Smooth muscle cell (in vitro differentiated cells): ENCODE results near the gene AHCTF1. TPM values are rescaled to one million over a fixed set of nuclear protein-coding genes. Genes with fewer than 3 reads are reported as not detected.
"Not testable (repeated sequence)": the region's sequence is repeated elsewhere in the genome, so short reads cannot be mapped to it uniquely, and the experiment has no call there.

Experiments used
- DNase-seq: peaks from one replicate; lab custom pipeline; 2025; ENCODE audit not compliant: unreplicated experiment; lab: John Stamatoyannopoulos, UW
- H2AFZ ChIP-seq: fragments of 200-600 bp; sonication (generic); 2 replicates; pipeline ENCODE4 v1.6.0; 2016; ENCODE audit warnings: antibody characterized with exemption, low read depth, mild to moderate bottlenecking
- H3F3A ChIP-seq: fragments of 200-600 bp; sonication (generic); 2 replicates; pipeline ENCODE4 v1.6.0; 2017; ENCODE audit warnings: antibody characterized with exemption, low read depth
- H3K27ac ChIP-seq: fragments of 200-600 bp; sonication (generic); 2 replicates; pipeline ENCODE4 v1.5.1; 2016; ENCODE audit warnings: low read depth, mild to moderate bottlenecking
- H3K27me3 ChIP-seq: fragments of 200-600 bp; sonication (generic); 2 replicates; pipeline ENCODE4 v1.6.1; 2016; ENCODE audit warnings: low read depth, mild to moderate bottlenecking
- H3K36me3 ChIP-seq: fragments of 200-600 bp; sonication (generic); 2 replicates; pipeline ENCODE4 v1.5.1; 2016; ENCODE audit warnings: low read depth
- H3K4me1 ChIP-seq: fragments of 200-600 bp; sonication (generic); 2 replicates; pipeline ENCODE4 v1.5.1; 2016; ENCODE audit warnings: low read depth
- H3K4me2 ChIP-seq: fragments of 200-600 bp; sonication (generic); 2 replicates; pipeline ENCODE4 v1.6.0; 2016; ENCODE audit warnings: mild to moderate bottlenecking
- H3K4me3 ChIP-seq: fragments of 200-600 bp; sonication (generic); 2 replicates; pipeline ENCODE4 v1.5.1; 2016; ENCODE audit warnings: mild to moderate bottlenecking
- H3K79me2 ChIP-seq: fragments of 200-600 bp; sonication (generic); 2 replicates; pipeline ENCODE4 v1.6.0; 2016; ENCODE audit warnings: low read depth, mild to moderate bottlenecking
- H3K9ac ChIP-seq: fragments of 200-600 bp; sonication (generic); 2 replicates; pipeline ENCODE4 v1.6.0; 2016; ENCODE audit warnings: low read depth
- H3K9me3 ChIP-seq: fragments of 200-600 bp; sonication (generic); replicated peaks from 2 replicates; pipeline ENCODE4 v1.5.1; 2016; ENCODE audit warnings: low read depth
- H4K20me1 ChIP-seq: fragments of 200-600 bp; sonication (generic); 2 replicates; pipeline ENCODE4 v1.6.0; 2016; ENCODE audit warnings: low read depth
- WGBS: methylation state at CpG from one replicate; pipeline ENCODE4 v1.1.7; 2016; ENCODE audit warnings: low lambda C conversion rate; 5-methylcytosine and 5-hydroxymethylcytosine counted together
- polyA plus RNA-seq: library from polyadenylated mRNA; unstranded; fragments of >200 nt; fragmentation: Nextera tagmentation; extraction: Ambion mirVana; gene quantifications from 2 replicates; pipeline ENCODE4 v1.2.1, GENCODE V29; 2016
- total RNA-seq: library from RNA; depleted of rRNA; stranded (reverse); fragments of >200 nt; gene quantifications from 2 replicates; pipeline ENCODE4 v1.2.3, GENCODE V29; 2014
- TF ChIP-seq, protein P1 (sequence below): fragments of 200-600 bp; sonication (generic); IDR thresholded peaks from 2 replicates; pipeline ENCODE4 v1.5.1; 2017; ENCODE audit warnings: borderline replicate concordance, mild to moderate bottlenecking, antibody characterized with exemption; ENCODE audit not compliant: insufficient read depth, poor library complexity, severe bottlenecking

The AHCTF1 gene
- total and polyA plus RNA-seq, 2 experiments from 2014 or later: 7.2 to 34.0 TPM

DNA sequence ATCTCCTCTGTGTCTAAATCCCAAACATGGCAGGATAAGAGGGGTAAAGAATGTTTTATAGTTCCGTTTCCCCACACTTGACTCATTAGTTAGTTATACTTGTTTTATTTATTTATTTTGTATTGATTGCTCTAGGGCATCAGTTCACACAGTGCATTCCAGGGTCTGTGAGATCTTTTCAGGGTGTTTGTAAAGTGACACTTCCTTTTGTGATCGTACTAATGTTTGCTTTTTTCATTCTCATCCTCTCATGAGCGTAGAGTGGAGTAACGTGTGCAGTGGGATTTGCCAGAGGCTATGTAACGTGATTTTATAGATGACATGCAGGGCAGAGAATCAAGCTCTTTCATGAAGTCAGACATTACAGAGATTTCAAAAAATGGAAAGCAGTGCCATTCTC, 104.4 kb downstream of the AHCTF1 start:
- no peak for DNase-seq
- Histone ChIP-seq H3K27me3 (no peaks in the 10 kb centered on the region), H3K9me3 (peaks cover 5% of the 10 kb centered on the region), H4K20me1 (no peaks in the 10 kb centered on the region), H3F3A (no peaks in the 10 kb centered on the region), H3K79me2 (no peaks in the 10 kb centered on the region), H3K27ac (no peak overlapping the region), H3K36me3 (no peaks in the 10 kb centered on the region), H2AFZ (no peak overlapping the region), H3K9ac (no peak overlapping the region), H3K4me2 (no peak overlapping the region), H3K4me3 (no peak overlapping the region), H3K4me1 (no peaks in the 10 kb centered on the region)
- TF ChIP-seq, protein P1, sequence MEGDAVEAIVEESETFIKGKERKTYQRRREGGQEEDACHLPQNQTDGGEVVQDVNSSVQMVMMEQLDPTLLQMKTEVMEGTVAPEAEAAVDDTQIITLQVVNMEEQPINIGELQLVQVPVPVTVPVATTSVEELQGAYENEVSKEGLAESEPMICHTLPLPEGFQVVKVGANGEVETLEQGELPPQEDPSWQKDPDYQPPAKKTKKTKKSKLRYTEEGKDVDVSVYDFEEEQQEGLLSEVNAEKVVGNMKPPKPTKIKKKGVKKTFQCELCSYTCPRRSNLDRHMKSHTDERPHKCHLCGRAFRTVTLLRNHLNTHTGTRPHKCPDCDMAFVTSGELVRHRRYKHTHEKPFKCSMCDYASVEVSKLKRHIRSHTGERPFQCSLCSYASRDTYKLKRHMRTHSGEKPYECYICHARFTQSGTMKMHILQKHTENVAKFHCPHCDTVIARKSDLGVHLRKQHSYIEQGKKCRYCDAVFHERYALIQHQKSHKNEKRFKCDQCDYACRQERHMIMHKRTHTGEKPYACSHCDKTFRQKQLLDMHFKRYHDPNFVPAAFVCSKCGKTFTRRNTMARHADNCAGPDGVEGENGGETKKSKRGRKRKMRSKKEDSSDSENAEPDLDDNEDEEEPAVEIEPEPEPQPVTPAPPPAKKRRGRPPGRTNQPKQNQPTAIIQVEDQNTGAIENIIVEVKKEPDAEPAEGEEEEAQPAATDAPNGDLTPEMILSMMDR: no peak
- WGBS: 92% methylated on average over 5 of the region's 5 CpGs

- peaks cover 5% of the 10 kb centered on the region for H3K9me3 ChIP-seq
- no peaks in the 10 kb centered on the region for H3K79me2 ChIP-seq
- no peaks in the 10 kb centered on the region for H3K27me3 ChIP-seq
- no peak overlapping the region for H3K4me3 ChIP-seq
- H3K4me2 ChIP-seq: no peak overlapping the region
- H3K36me3 ChIP-seq: no peaks in the 10 kb centered on the region
- no peak overlapping the region for H3K9ac ChIP-seq
- H3K27ac ChIP-seq: no peak overlapping the region
- no peaks in the 10 kb centered on the region for H3K4me1 ChIP-seq
- TF ChIP-seq, protein P1: no peak
- no peaks in the 10 kb centered on the region for H4K20me1 ChIP-seq
- H3F3A ChIP-seq: no peaks in the 10 kb centered on the region
- DNase-seq: no peak
- H2AFZ ChIP-seq: no peak overlapping the region
- 7% methylated on average over 1 of the region's 1 CpG for WGBS
Observed at GRCh38 chr1:246825557-246826175, 106.1 kb downstream of the AHCTF1 start.

- Histone ChIP-seq H3K9me3 (peaks cover 5% of the 10 kb centered on the region), H3F3A (no peaks in the 10 kb centered on the region), H3K79me2 (no peaks in the 10 kb centered on the region), H3K36me3 (no peaks in the 10 kb centered on the region), H3K4me3 (no peak overlapping the region), H3K9ac (no peak overlapping the region), H3K4me1 (no peaks in the 10 kb centered on the region), H2AFZ (no peak overlapping the region), H4K20me1 (no peaks in the 10 kb centered on the region), H3K27ac (no peak overlapping the region), H3K27me3 (no peaks in the 10 kb centered on the region), H3K4me2 (no peak overlapping the region)
- DNase-seq: no peak
- TF ChIP-seq, protein P1: no peak
- 49% methylated on average over 2 of the region's 2 CpGs for WGBS
Observed at GRCh38 chr1:246824541-246824940, 107.2 kb downstream of the AHCTF1 start.

- H3K27ac ChIP-seq, H3K4me1 ChIP-seq, H2AFZ ChIP-seq, H3K79me2 ChIP-seq, H3K36me3 ChIP-seq, H3K9me3 ChIP-seq, H3K4me2 ChIP-seq, H4K20me1 ChIP-seq, DNase-seq, H3K9ac ChIP-seq, H3K4me3 ChIP-seq, H3K27me3 ChIP-seq, H3F3A ChIP-seq: not testable (repeated sequence)
- 93% methylated on average over 7 of the region's 7 CpGs for WGBS
Observed at GRCh38 chr1:246822154-246822553, 109.6 kb downstream of the AHCTF1 start.
